ENCODE data around the gene LRMDA.

DNA sequence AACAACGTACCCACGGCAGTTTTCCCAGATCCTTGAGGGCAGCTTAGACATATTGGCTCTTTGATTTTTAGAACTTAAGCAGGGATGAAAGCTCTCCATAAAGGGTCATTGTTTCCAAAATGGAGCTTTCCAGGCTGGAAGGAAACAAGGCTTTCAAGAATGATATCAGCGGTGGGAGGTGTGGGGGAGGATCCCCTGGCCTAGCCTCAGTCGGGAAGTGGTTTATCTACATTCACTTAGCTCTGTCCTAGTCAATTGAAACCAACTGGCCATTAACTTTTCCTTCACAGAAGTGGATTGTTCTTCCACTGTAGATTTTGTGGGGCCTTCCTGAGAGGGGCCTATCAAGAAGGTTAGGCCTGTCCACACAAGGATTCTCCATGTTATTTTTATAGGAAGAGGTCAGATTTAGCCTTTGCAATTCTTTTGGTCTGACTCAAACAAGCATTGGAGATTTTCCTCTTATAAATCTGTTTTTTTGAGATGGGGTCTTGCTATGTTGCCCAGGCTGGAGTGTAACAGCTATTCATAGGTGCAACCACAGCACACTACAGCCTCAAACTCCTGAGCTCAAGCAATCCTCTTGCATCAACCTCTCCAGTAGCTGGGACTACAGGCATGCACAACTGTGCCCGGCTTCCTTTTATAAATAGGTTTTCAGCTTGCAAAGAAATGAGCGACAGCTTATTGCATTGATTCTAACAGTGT is 343.5 kb downstream of the LRMDA start:
- TF ChIP-seq, protein P1, sequence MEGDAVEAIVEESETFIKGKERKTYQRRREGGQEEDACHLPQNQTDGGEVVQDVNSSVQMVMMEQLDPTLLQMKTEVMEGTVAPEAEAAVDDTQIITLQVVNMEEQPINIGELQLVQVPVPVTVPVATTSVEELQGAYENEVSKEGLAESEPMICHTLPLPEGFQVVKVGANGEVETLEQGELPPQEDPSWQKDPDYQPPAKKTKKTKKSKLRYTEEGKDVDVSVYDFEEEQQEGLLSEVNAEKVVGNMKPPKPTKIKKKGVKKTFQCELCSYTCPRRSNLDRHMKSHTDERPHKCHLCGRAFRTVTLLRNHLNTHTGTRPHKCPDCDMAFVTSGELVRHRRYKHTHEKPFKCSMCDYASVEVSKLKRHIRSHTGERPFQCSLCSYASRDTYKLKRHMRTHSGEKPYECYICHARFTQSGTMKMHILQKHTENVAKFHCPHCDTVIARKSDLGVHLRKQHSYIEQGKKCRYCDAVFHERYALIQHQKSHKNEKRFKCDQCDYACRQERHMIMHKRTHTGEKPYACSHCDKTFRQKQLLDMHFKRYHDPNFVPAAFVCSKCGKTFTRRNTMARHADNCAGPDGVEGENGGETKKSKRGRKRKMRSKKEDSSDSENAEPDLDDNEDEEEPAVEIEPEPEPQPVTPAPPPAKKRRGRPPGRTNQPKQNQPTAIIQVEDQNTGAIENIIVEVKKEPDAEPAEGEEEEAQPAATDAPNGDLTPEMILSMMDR (IDR thresholded peaks at IDR 0.05) = no peak
- no peak for TF ChIP-seq POLR2A (IDR thresholded peaks at IDR 0.05)
- TF ChIP-seq EP300 (IDR thresholded peaks at IDR 0.05) = no peak
